ENCODE data around the gene EXOC1. TPM values are rescaled to one million over a fixed set of nuclear protein-coding genes. Genes with fewer than 3 reads are reported as not detected.

The EXOC1 gene, protein sequence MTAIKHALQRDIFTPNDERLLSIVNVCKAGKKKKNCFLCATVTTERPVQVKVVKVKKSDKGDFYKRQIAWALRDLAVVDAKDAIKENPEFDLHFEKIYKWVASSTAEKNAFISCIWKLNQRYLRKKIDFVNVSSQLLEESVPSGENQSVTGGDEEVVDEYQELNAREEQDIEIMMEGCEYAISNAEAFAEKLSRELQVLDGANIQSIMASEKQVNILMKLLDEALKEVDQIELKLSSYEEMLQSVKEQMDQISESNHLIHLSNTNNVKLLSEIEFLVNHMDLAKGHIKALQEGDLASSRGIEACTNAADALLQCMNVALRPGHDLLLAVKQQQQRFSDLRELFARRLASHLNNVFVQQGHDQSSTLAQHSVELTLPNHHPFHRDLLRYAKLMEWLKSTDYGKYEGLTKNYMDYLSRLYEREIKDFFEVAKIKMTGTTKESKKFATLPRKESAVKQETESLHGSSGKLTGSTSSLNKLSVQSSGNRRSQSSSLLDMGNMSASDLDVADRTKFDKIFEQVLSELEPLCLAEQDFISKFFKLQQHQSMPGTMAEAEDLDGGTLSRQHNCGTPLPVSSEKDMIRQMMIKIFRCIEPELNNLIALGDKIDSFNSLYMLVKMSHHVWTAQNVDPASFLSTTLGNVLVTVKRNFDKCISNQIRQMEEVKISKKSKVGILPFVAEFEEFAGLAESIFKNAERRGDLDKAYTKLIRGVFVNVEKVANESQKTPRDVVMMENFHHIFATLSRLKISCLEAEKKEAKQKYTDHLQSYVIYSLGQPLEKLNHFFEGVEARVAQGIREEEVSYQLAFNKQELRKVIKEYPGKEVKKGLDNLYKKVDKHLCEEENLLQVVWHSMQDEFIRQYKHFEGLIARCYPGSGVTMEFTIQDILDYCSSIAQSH
- polyA plus RNA-seq (19.8 to 32.4 TPM (median 25.9 TPM) in 3 replicates), polyA minus RNA-seq (5.8 to 36.2 TPM (median 30.8 TPM) in 3 replicates)
- 65.0 TPM for polyA plus RNA-seq (2011; ENCODE audit: low read depth)
- polyA plus RNA-seq (2011; cell fraction: cytosol; rRNA removed), result 13.3 and 28.5 TPM in 2 replicates
- 58.7 and 59.8 TPM in 2 replicates for polyA plus RNA-seq (2011; cell fraction: nucleus; rRNA removed)
- polyA plus RNA-seq (2012; ENCODE audit: low replicate concordance), result 19.6 and 31.8 TPM in 2 replicates
- polyA minus RNA-seq (2011; cell fraction: cytosol; rRNA and poly(A)+ RNA removed), result 12.1 TPM
- 34.7 and 51.7 TPM in 2 replicates for polyA minus RNA-seq (2011; cell fraction: nucleus; rRNA and poly(A)+ RNA removed)

DNA sequence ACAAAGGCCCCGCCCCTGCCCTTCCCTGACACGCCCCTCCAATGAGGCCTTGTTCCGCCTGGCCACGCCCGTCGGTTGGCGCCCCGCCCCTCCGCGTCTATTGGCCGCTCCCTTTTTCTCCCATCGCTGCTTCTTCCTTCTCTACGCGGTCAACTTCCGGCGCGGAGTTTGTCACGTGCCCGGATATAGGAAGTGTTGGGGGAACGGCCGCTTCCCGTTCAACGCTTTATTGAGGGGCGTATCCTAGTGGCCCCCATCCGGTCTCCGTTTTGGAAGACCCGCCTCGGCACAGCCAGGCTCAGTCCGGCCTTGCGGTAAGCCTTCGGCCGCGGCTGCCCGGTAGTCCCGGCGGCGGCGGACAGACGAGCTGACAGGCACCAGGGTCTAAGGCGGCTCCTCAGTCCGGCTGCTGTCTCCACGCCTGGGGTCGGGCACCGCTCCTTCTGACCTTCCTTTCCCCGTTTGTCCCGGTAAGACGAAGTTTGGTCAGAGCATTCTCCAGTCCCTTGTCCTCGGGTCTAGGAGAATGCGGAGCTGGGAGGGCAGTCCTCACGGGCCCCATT, at the start of gene EXOC1:
Gene EXOC1 (plus strand): TSS at position 165 of the 563 bp plus-strand sequence. CDS start 4,676 bp downstream, outside the sequence.
- H3K79me2 ChIP-seq (ENCODE audit: control insufficient read depth, insufficient read depth, low read length), result peaks cover 36% of the 10 kb centered on the region
- no peaks in the 10 kb centered on the region for H3K9me3 ChIP-seq (ENCODE audit: control insufficient read depth, low read depth, low read length)
- H2AFZ ChIP-seq (ENCODE audit: control insufficient read depth, low read length), result peak within 1 kb of the TSS; percentile 83
- FAIRE-seq, result no peak
- H3K9ac ChIP-seq (ENCODE audit: control insufficient read depth, extremely low read depth, insufficient read depth, low read length), result peak within 1 kb of the TSS; percentile 84
- no peaks in the 10 kb centered on the region for H3K9me1 ChIP-seq (ENCODE audit: control insufficient read depth, extremely low read depth, insufficient read depth, low read length)
- peak; percentile 44 for DNase-seq (ENCODE audit: low read depth, low spot score)
- no peaks in the 10 kb centered on the region for H3K36me3 ChIP-seq (ENCODE audit: control insufficient read depth in 2 of 2, extremely low read depth in 1 of 2, insufficient read depth in 2 of 2, low read length in 2 of 2)
- peaks cover 35% of the 10 kb centered on the region for H3K4me1 ChIP-seq (ENCODE audit: control insufficient read depth, extremely low read depth, insufficient read depth, low read length)
- peak within 1 kb of the TSS; percentile 65 to 84 (median 77) for H3K4me3 ChIP-seq (ENCODE audit: control insufficient read depth in 2 of 3, extremely low read depth in 1 of 3, insufficient read depth in 2 of 3, low read depth in 1 of 3, low read length in 3 of 3)
- H3K27ac ChIP-seq (ENCODE audit: control insufficient read depth, insufficient read depth, low read length), result peak within 1 kb of the TSS; percentile 83
- TF ChIP-seq, protein P1, sequence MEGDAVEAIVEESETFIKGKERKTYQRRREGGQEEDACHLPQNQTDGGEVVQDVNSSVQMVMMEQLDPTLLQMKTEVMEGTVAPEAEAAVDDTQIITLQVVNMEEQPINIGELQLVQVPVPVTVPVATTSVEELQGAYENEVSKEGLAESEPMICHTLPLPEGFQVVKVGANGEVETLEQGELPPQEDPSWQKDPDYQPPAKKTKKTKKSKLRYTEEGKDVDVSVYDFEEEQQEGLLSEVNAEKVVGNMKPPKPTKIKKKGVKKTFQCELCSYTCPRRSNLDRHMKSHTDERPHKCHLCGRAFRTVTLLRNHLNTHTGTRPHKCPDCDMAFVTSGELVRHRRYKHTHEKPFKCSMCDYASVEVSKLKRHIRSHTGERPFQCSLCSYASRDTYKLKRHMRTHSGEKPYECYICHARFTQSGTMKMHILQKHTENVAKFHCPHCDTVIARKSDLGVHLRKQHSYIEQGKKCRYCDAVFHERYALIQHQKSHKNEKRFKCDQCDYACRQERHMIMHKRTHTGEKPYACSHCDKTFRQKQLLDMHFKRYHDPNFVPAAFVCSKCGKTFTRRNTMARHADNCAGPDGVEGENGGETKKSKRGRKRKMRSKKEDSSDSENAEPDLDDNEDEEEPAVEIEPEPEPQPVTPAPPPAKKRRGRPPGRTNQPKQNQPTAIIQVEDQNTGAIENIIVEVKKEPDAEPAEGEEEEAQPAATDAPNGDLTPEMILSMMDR (optimal IDR thresholded peaks at IDR 0.05 in 1 of 3, IDR thresholded peaks at IDR 0.05 in 1 of 3, conservative IDR thresholded peaks at IDR 0.05 in 1 of 3; ENCODE audit: extremely low read depth in 1 of 3, insufficient read depth in 2 of 3, low read length in 3 of 3), result no peak
- H3K4me2 ChIP-seq (ENCODE audit: control insufficient read depth, extremely low read depth, insufficient read depth, low read depth, low read length), result peak within 1 kb of the TSS; percentile 92
- H3K27me3 ChIP-seq (ENCODE audit: control insufficient read depth, extremely low read depth, insufficient read depth, low read length), result no peaks in the 10 kb centered on the region
- dilution Hi-C loops (cut with MboI; ENCODE audit: extremely low pct_ligation_motif_present, low sequenced_read_pairs), result no loop called here
- no peaks in the 10 kb centered on the region for H4K20me1 ChIP-seq (ENCODE audit: control insufficient read depth, extremely low read depth, insufficient read depth, low read length)

DNA sequence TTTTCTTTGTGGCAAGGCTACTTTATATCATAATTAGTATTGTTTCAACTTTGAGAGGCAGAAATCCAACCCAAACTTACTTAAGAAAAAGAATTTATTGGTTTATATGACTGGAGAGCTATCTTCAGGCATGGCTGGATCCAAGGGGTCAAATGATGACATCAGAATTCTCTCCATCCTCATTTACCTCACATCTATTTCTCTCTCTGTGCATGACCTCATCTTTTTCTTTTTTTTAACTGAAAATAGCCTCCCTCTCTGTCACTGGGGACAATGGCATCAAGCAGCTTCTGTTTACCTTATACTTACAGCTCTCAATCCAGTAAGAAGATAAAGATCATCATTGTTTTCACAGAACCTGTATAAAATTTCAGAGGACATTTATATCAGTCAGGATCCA, 45.9 kb upstream of the EXOC1 start:
- Histone ChIP-seq H3K27me3 (ENCODE audit: control insufficient read depth, extremely low read depth, insufficient read depth, low read length) (peaks cover 3% of the 10 kb centered on the region), H3K36me3 (ENCODE audit: control insufficient read depth in 2 of 2, extremely low read depth in 1 of 2, insufficient read depth in 2 of 2, low read length in 2 of 2) (no peaks in the 10 kb centered on the region), H4K20me1 (ENCODE audit: control insufficient read depth, extremely low read depth, insufficient read depth, low read length) (no peaks in the 10 kb centered on the region), H3K79me2 (ENCODE audit: control insufficient read depth, insufficient read depth, low read length) (no peaks in the 10 kb centered on the region), H3K9me3 (ENCODE audit: control insufficient read depth, low read depth, low read length) (no peaks in the 10 kb centered on the region), H3K4me2 (ENCODE audit: control insufficient read depth, extremely low read depth, insufficient read depth, low read depth, low read length) (no peak overlapping the region), H3K4me3 (ENCODE audit: control insufficient read depth in 2 of 3, extremely low read depth in 1 of 3, insufficient read depth in 2 of 3, low read depth in 1 of 3, low read length in 3 of 3) (no peak overlapping the region), H2AFZ (ENCODE audit: control insufficient read depth, low read length) (no peak overlapping the region), H3K27ac (ENCODE audit: control insufficient read depth, insufficient read depth, low read length) (no peak overlapping the region), H3K4me1 (ENCODE audit: control insufficient read depth, extremely low read depth, insufficient read depth, low read length) (no peaks in the 10 kb centered on the region), H3K9me1 (ENCODE audit: control insufficient read depth, extremely low read depth, insufficient read depth, low read length) (no peaks in the 10 kb centered on the region), H3K9ac (ENCODE audit: control insufficient read depth, extremely low read depth, insufficient read depth, low read length) (no peak overlapping the region)
- dilution Hi-C loops (cut with MboI; ENCODE audit: extremely low pct_ligation_motif_present, low sequenced_read_pairs), result no loop called here
- TF ChIP-seq, protein P1 (optimal IDR thresholded peaks at IDR 0.05 in 1 of 3, IDR thresholded peaks at IDR 0.05 in 1 of 3, conservative IDR thresholded peaks at IDR 0.05 in 1 of 3; ENCODE audit: extremely low read depth in 1 of 3, insufficient read depth in 2 of 3, low read length in 3 of 3), result no peak
- no peak for TF ChIP-seq EZH2 (IDR thresholded peaks at IDR 0.05; ENCODE audit: low read length)
- FAIRE-seq (no peak), DNase-seq (ENCODE audit: low read depth, low spot score) (no peak)
